GM19193 (cell line): Measurements from ENCODE around the gene DIS3L2.

Experiments
- POLR2A ChIP-seq: IDR thresholded peaks from 4 replicates; pipeline ENCODE4 v1.6.1; 2011; ENCODE audit not compliant: insufficient read depth, insufficient read length; ENCODE audit errors: extremely low read depth

The DIS3L2 gene

DNA sequence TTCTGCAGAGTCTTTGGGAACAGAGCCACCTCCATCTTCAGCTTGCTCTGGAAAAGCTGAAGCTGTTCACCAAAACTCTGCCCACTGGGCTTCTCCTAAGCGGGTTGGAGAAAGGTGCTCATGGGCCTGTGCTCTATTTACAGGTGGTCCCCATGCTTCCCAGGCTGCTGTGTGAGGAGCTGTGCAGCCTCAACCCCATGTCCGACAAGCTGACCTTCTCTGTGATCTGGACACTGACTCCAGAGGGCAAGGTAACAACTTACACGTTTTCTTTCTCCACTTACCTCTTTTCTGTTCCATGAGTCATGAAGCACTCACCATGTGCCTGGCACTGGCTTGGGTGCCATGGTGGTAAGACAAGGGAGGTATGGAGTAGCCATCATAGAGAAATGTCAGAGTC, 287.6 kb downstream of the DIS3L2 start:
- TF ChIP-seq POLR2A = no peak

GRCh38 chr2:232250246-232251175, 289.0 kb downstream of the DIS3L2 start:
- no peak for TF ChIP-seq POLR2A

GRCh38 chr2:232255033-232255432, 293.5 kb downstream of the DIS3L2 start:
- TF ChIP-seq POLR2A = no peak

GRCh38 chr2:232260075-232260474, 298.6 kb downstream of the DIS3L2 start:
- no peak for TF ChIP-seq POLR2A

DNA sequence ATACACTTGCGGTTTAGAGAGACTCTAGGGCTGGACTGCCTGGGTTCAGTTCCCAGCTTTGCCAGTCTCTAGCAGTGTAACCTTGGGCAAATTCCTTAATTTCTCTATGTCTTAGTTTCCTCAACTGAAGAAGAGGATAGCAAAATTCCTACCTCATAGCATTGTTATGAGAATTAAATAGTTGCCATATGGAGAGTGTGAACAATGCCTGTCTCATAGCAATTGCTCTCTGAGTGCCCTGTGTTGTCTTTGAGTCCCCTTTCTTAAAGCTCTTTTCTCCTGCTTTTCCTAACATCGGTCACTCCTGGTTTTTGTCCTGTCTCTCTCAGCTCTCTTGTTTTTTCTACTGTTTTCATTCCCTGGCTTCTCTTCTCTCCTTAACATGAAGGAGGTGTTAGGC, 300.3 kb downstream of the DIS3L2 start:
- no peak for TF ChIP-seq POLR2A

GRCh38 chr2:232263295-232263694, 301.8 kb downstream of the DIS3L2 start:
- TF ChIP-seq POLR2A = no peak

GRCh38 chr2:232264081-232264480, 302.6 kb downstream of the DIS3L2 start:
- TF ChIP-seq POLR2A = no peak

DNA sequence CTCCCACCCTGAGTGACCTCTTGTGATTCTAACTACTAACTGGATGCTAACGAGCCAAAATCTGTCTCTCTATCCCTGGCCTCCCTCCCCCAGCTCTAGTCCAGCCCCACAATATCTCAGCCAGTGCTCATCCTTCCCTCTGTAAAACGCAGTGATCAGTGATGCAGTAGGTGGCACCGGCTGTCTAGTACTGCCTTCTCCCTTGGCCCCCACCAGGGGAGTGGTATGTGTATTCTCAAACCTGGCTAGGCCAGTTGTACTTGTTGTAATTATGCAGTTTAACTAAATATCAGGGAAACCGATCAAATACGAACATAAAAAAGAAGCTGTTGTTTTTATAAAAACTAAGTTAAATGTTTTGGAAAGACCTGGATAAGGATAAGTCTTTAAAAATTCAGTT, 303.8 kb downstream of the DIS3L2 start:
- TF ChIP-seq POLR2A = no peak

GRCh38 chr2:232268636-232269165, 307.2 kb downstream of the DIS3L2 start:
- no peak for TF ChIP-seq POLR2A

DNA sequence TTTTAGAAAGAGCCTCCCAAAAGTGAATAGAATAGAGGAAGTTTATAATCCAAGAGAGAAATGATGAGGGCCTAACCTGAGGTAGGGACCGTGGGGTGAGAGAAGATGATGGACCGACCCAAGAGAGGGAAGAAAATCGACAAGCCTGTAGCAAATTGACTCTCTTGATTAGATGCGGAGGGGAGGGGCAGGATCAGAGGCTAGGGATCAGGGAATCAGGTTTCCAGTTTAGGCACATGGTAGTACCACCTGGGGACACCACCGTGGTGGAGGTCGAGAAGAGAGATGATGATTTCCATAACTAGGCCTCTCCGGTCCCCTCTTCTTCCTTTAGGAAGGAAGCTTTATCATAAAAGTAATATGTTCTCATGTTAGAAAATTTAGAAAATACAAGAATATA, 308.4 kb downstream of the DIS3L2 start:
- TF ChIP-seq POLR2A = no peak

DNA sequence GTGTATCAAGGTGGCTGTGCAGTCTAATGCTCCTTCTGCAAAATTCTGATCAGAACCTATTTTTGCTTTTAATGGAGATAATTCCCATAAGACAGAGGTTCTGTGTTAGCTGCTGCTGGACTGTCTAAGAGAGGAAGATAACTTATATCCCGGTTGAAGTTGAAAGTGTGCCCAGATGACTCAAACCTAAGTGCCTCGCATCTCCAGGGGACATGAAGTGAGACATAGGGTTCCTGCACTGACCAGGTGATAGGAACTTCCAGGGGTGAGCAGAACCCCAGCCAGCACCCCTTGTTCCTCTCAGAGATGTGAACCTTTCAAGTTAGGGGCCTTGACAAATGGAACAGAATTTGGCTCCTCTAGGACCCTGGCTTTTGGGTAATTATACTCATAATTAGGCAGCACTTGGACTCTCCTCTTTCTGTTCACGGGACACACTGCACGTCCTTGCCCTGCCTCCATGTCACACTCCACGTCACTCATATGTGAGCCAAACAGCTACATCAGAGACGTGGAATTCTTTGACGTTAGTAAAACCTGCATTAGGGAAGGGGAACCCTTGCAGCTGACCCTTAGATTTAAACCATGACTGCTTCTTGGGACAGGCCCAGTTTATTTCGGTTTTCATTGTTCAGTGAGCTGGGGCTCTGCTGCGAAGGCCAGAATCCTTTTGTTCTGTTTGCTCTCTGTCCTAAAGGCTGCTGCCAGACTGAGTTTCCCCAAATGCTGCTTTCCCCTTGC, 312.6 kb downstream of the DIS3L2 start:
- no peak for TF ChIP-seq POLR2A

DNA sequence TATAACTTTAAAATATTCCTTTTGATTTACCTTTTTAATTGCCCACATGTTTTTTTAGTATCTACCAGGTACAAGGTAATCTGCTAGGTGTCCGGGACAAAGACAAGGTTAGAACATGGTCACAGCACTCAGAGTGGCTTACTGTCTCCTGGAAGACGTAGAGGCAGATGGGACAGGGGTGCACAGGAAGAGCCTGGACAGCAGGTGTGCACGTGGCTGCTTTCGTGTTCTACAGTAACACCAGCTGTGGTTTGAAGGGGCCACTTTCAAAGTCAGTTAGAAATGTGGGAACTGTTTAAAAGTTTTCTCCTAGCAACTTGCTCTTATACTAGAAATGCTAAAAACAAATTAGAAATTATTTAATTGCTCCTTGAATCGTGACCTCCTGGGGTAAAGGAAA, 314.2 kb downstream of the DIS3L2 start:
- TF ChIP-seq POLR2A = no peak

DNA sequence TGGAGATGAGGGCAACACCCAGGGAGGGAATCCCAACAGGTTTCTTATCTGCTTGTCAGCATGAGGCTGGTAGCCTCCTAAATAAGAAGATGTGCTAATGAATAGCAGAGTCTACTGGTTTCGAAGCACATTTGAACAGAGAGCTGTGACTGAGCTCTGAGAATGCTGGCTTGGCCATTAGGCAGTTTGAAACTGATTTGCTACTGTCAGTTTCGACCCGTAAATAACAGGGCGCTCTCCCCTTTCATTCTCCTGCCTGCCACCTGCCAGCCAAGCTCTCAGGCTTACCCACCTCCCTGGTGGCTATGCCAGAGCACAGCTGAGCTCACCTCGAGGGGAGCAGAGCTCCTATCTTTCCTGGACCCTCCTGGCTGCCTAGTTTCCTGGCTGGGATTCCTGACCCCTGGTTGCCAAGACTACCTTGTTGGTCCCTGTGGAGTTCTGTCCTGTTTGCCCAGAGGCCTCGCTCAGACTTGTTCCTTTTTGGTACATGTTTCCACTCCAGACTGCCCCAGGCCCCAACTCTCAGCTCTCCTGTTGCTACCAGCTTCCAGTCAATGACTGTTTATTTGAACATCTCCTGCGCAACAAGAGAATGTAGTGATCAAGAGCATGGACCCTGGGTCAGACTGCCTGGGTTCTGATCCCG, 314.7 kb downstream of the DIS3L2 start:
- TF ChIP-seq POLR2A = no peak

- no peak for TF ChIP-seq POLR2A
These were observed 315.3 kb downstream of the DIS3L2 start for GRCh38 chr2:232276733-232277313.

- no peak for TF ChIP-seq POLR2A
These were observed 317.0 kb downstream of the DIS3L2 start for GRCh38 chr2:232278534-232278933.

DNA sequence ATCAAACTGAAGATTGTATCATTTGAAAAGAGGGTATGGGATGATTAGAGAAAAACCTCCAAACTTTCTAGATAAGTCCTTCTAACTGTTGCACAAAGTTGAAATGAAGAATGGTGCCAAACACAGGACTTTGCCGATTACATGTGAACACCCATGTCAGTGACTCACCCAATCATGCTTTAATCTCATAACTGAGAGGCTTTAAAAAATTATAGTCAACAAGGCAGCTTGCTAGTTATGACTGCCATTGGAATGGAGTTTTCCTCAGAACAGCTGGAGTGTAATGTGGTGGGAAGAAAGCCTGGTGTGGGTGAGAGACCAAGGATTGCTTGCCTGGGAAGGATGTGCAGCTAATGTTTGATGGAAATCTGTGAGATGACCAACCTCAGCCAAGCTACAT, 318.8 kb downstream of the DIS3L2 start:
- no peak for TF ChIP-seq POLR2A
